ENCODE data around the gene DNM3.

DNA sequence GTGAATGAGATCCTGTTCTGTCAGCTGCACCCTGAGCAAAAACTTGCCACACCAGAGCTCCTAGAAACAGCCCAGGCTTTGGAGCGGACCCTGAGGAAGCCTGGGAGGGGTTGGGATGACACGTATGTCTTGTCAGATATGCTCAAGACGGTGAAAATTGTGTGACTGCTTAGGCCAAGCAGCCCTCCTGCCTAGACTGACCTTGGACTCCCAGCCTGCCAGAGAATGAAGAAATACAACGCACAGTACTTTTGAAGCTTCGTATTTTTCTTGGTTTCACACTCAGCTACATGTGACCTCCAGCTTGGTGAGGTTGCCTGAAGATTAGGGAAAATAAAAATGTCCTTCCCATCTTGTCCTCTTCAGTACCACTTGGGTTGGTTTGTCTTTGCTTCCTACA, 44.7 kb upstream of the DNM3 start:
- TF ChIP-seq CREB1 (IDR thresholded peaks at IDR 0.05; ENCODE audit: low read depth) (no peak), EGR1 (IDR thresholded peaks at IDR 0.05) (no peak), CEBPB (IDR thresholded peaks at IDR 0.05) (no peak), EP300 (IDR thresholded peaks at IDR 0.05; ENCODE audit: borderline replicate concordance) (no peak), TCF12 (IDR thresholded peaks at IDR 0.05; ENCODE audit: low read depth) (no peak), YY1 (IDR thresholded peaks at IDR 0.05; ENCODE audit: low read depth) (no peak), TAF1 (IDR thresholded peaks at IDR 0.05; ENCODE audit: low read depth) (no peak), NFIC (IDR thresholded peaks at IDR 0.05) (no peak), RAD21 (IDR thresholded peaks at IDR 0.05; ENCODE audit: low read depth) (no peak)
- TF ChIP-seq, protein P1, sequence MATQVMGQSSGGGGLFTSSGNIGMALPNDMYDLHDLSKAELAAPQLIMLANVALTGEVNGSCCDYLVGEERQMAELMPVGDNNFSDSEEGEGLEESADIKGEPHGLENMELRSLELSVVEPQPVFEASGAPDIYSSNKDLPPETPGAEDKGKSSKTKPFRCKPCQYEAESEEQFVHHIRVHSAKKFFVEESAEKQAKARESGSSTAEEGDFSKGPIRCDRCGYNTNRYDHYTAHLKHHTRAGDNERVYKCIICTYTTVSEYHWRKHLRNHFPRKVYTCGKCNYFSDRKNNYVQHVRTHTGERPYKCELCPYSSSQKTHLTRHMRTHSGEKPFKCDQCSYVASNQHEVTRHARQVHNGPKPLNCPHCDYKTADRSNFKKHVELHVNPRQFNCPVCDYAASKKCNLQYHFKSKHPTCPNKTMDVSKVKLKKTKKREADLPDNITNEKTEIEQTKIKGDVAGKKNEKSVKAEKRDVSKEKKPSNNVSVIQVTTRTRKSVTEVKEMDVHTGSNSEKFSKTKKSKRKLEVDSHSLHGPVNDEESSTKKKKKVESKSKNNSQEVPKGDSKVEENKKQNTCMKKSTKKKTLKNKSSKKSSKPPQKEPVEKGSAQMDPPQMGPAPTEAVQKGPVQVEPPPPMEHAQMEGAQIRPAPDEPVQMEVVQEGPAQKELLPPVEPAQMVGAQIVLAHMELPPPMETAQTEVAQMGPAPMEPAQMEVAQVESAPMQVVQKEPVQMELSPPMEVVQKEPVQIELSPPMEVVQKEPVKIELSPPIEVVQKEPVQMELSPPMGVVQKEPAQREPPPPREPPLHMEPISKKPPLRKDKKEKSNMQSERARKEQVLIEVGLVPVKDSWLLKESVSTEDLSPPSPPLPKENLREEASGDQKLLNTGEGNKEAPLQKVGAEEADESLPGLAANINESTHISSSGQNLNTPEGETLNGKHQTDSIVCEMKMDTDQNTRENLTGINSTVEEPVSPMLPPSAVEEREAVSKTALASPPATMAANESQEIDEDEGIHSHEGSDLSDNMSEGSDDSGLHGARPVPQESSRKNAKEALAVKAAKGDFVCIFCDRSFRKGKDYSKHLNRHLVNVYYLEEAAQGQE (IDR thresholded peaks at IDR 0.05; ENCODE audit: low read depth) = no peak
- TF ChIP-seq, protein P2, sequence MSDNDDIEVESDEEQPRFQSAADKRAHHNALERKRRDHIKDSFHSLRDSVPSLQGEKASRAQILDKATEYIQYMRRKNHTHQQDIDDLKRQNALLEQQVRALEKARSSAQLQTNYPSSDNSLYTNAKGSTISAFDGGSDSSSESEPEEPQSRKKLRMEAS (IDR thresholded peaks at IDR 0.05) = no peak
- TF ChIP-seq, protein P3, sequence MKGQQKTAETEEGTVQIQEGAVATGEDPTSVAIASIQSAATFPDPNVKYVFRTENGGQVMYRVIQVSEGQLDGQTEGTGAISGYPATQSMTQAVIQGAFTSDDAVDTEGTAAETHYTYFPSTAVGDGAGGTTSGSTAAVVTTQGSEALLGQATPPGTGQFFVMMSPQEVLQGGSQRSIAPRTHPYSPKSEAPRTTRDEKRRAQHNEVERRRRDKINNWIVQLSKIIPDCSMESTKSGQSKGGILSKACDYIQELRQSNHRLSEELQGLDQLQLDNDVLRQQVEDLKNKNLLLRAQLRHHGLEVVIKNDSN (IDR thresholded peaks at IDR 0.05) = no peak
